NT2/D1 (cell line): ENCODE data around the gene SERINC1.
"Not testable (repeated sequence)": the region's sequence is repeated elsewhere in the genome, so short reads cannot be mapped to it uniquely, and the experiment has no call there.

Experiments used
- DNase-seq: peaks from one replicate; pipeline ENCODE4 v3.0.0-alpha.2; 2011; ENCODE audit warnings: low read depth, low spot score
- H3K27me3 ChIP-seq: 2 replicates; pipeline ENCODE4 v1.6.0; 2011; ENCODE audit warnings: mild to moderate bottlenecking; ENCODE audit not compliant: insufficient read length, insufficient read depth
- H3K36me3 ChIP-seq: 2 replicates; pipeline ENCODE4 v1.6.1; 2011; ENCODE audit warnings: mild to moderate bottlenecking, low read length, mixed read lengths; ENCODE audit not compliant: insufficient read depth, insufficient read length
- H3K4me1 ChIP-seq: 2 replicates; pipeline ENCODE4 v1.5.1; 2011; ENCODE audit not compliant: insufficient read depth, insufficient read length
- H3K4me3 ChIP-seq: 2 replicates; pipeline ENCODE4 v1.5.1; 2011; ENCODE audit warnings: low read depth; ENCODE audit not compliant: insufficient read length
- H3K9ac ChIP-seq: 2 replicates; pipeline ENCODE4 v1.6.0; 2011; ENCODE audit warnings: low read depth; ENCODE audit not compliant: insufficient read length
- H3K9me3 ChIP-seq: 2 replicates; pipeline ENCODE4 v1.5.1; 2011; ENCODE audit warnings: mild to moderate bottlenecking, low read length; ENCODE audit not compliant: insufficient read depth
- SUZ12 ChIP-seq: IDR thresholded peaks from 2 replicates; pipeline ENCODE4 v1.6.1; 2011; ENCODE audit not compliant: insufficient read length, insufficient read depth; ENCODE audit errors: extremely low read depth
- YY1 ChIP-seq: IDR thresholded peaks from 2 replicates; pipeline ENCODE4 v1.6.1; 2011; ENCODE audit not compliant: insufficient read length, insufficient read depth
- ZNF274 ChIP-seq: IDR thresholded peaks from 2 replicates; pipeline ENCODE4 v1.6.1; 2011; ENCODE audit warnings: mild to moderate bottlenecking, low read depth, low read length

SERINC1 gene

GRCh38 chr6:122459240-122459639 is 12.4 kb downstream of the SERINC1 start:
- no peaks in the 10 kb centered on the region for H3K27me3 ChIP-seq
- no peak overlapping the region for H3K9ac ChIP-seq
- peaks cover 20% of the 10 kb centered on the region for H3K36me3 ChIP-seq
- no peaks in the 10 kb centered on the region for H3K9me3 ChIP-seq
- H3K4me3 ChIP-seq = no peak overlapping the region
- H3K4me1 ChIP-seq = no peaks in the 10 kb centered on the region
- TF ChIP-seq YY1 (no peak), SUZ12 (no peak)
- DNase-seq = no peak

- H3K9ac ChIP-seq = no peak overlapping the region
- H3K9me3 ChIP-seq = no peaks in the 10 kb centered on the region
- H3K36me3 ChIP-seq = peaks cover 26% of the 10 kb centered on the region
- no peak for DNase-seq
- TF ChIP-seq YY1 (no peak), ZNF274 (no peak), SUZ12 (no peak)
- no peaks in the 10 kb centered on the region for H3K27me3 ChIP-seq
- H3K4me1 ChIP-seq = no peaks in the 10 kb centered on the region
- H3K4me3 ChIP-seq = no peak overlapping the region
Measured at GRCh38 chr6:122458087-122458486, 13.5 kb downstream of the SERINC1 start.

- peaks cover 52% of the 10 kb centered on the region for H3K36me3 ChIP-seq
- not testable (repeated sequence) for H3K9ac ChIP-seq, H3K4me1 ChIP-seq
Measured at GRCh38 chr6:122455116-122455515, 16.5 kb downstream of the SERINC1 start.

GRCh38 chr6:122454673-122455072 is 16.9 kb downstream of the SERINC1 start:
- H3K27me3 ChIP-seq = no peaks in the 10 kb centered on the region
- H3K9me3 ChIP-seq = no peaks in the 10 kb centered on the region
- H3K9ac ChIP-seq = no peak overlapping the region
- TF ChIP-seq YY1 (no peak), ZNF274 (no peak), SUZ12 (no peak)
- H3K4me3 ChIP-seq = no peak overlapping the region
- H3K36me3 ChIP-seq = peaks cover 55% of the 10 kb centered on the region
- DNase-seq = no peak
- no peaks in the 10 kb centered on the region for H3K4me1 ChIP-seq

More at GRCh38 chr6:122455116-122455515, 16.5 kb downstream of the SERINC1 start:
- H3K9me3 ChIP-seq, DNase-seq, H3K4me3 ChIP-seq, H3K27me3 ChIP-seq: not testable (repeated sequence)

- peaks cover 59% of the 10 kb centered on the region for H3K36me3 ChIP-seq
- no peaks in the 10 kb centered on the region for H3K27me3 ChIP-seq
- no peak overlapping the region for H3K4me3 ChIP-seq
- no peak overlapping the region for H3K9ac ChIP-seq
- H3K4me1 ChIP-seq = no peaks in the 10 kb centered on the region
- H3K9me3 ChIP-seq = no peaks in the 10 kb centered on the region
- no peak for DNase-seq
- TF ChIP-seq YY1 (no peak), ZNF274 (no peak), SUZ12 (no peak)
Measured at GRCh38 chr6:122452509-122452908, 19.1 kb downstream of the SERINC1 start.

GRCh38 chr6:122449069-122449468 is 22.5 kb downstream of the SERINC1 start:
- H3K9ac ChIP-seq = no peak overlapping the region
- H3K4me1 ChIP-seq = no peaks in the 10 kb centered on the region
- H3K36me3 ChIP-seq = peaks cover 59% of the 10 kb centered on the region
- TF ChIP-seq YY1 (no peak), SUZ12 (no peak), ZNF274 (no peak)
- H3K9me3 ChIP-seq = no peaks in the 10 kb centered on the region
- no peak for DNase-seq
- no peak overlapping the region for H3K4me3 ChIP-seq
- no peaks in the 10 kb centered on the region for H3K27me3 ChIP-seq

- Histone ChIP-seq H3K27me3 (no peaks in the 10 kb centered on the region), H3K9me3 (no peaks in the 10 kb centered on the region), H3K4me3 (no peak overlapping the region), H3K4me1 (no peaks in the 10 kb centered on the region), H3K36me3 (peaks cover 31% of the 10 kb centered on the region), H3K9ac (no peak overlapping the region)
- TF ChIP-seq YY1 (no peak), ZNF274 (no peak), SUZ12 (no peak)
- DNase-seq = no peak
Measured at GRCh38 chr6:122445274-122445673, 26.3 kb downstream of the SERINC1 start.

GRCh38 chr6:122438975-122439374 is 32.6 kb downstream of the SERINC1 start:
- TF ChIP-seq YY1 = no peak
- TF ChIP-seq SUZ12 = no peak
- no peak for TF ChIP-seq ZNF274
- no peak for DNase-seq
- no peaks in the 10 kb centered on the region for H3K27me3 ChIP-seq
- no peak overlapping the region for H3K9ac ChIP-seq
- peaks cover 15% of the 10 kb centered on the region; the same call in 1 of the 2 replicates for H3K9me3 ChIP-seq
- no peak overlapping the region for H3K4me3 ChIP-seq
- H3K36me3 ChIP-seq = peaks cover 27% of the 10 kb centered on the region
- no peaks in the 10 kb centered on the region for H3K4me1 ChIP-seq
